ENCODE results near the gene LMBR1. TPM values are rescaled to one million over a fixed set of nuclear protein-coding genes. Genes with fewer than 3 reads are reported as not detected.
"Not testable (repeated sequence)": the region's sequence is repeated elsewhere in the genome, so short reads cannot be mapped to it uniquely, and the experiment has no call there.

The LMBR1 gene, protein sequence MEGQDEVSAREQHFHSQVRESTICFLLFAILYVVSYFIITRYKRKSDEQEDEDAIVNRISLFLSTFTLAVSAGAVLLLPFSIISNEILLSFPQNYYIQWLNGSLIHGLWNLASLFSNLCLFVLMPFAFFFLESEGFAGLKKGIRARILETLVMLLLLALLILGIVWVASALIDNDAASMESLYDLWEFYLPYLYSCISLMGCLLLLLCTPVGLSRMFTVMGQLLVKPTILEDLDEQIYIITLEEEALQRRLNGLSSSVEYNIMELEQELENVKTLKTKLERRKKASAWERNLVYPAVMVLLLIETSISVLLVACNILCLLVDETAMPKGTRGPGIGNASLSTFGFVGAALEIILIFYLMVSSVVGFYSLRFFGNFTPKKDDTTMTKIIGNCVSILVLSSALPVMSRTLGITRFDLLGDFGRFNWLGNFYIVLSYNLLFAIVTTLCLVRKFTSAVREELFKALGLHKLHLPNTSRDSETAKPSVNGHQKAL
- polyA plus RNA-seq (ENCODE audit: insufficient read length in 3 of 3): 10 to 100 TPM; 45.2 to 48.0 (median 45.4) TPM
- long read RNA-seq, donor 1, full-length matches to known transcripts: 2 of 2 reads
- long read RNA-seq, donor 1, partial matches to known transcripts: 0 of 2 reads
- long read RNA-seq, donor 1, other reads (novel, unspliced or antisense): 0 of 2 reads
- long read RNA-seq, donor 2, full-length matches to known transcripts: 3 of 8 reads
- long read RNA-seq, donor 2, partial matches to known transcripts: 5 of 8 reads
- long read RNA-seq, donor 2, other reads (novel, unspliced or antisense): 0 of 8 reads
- long read RNA-seq, donor 3, full-length matches to known transcripts: 3 of 3 reads
- long read RNA-seq, donor 3, partial matches to known transcripts: 0 of 3 reads
- long read RNA-seq, donor 3, other reads (novel, unspliced or antisense): 0 of 3 reads
- long read RNA-seq, donor 4, full-length matches to known transcripts: 5 of 5 reads
- long read RNA-seq, donor 4, partial matches to known transcripts: 0 of 5 reads
- long read RNA-seq, donor 4, other reads (novel, unspliced or antisense): 0 of 5 reads
- long read RNA-seq, donor 5: 0 reads
- long read RNA-seq, donor 6, full-length matches to known transcripts: 5 of 10 reads
- long read RNA-seq, donor 6, partial matches to known transcripts: 5 of 10 reads
- long read RNA-seq, donor 6, other reads (novel, unspliced or antisense): 0 of 10 reads
- long read RNA-seq, donor 7, full-length matches to known transcripts: 4 of 4 reads
- long read RNA-seq, donor 7, partial matches to known transcripts: 0 of 4 reads
- long read RNA-seq, donor 7, other reads (novel, unspliced or antisense): 0 of 4 reads
- long read RNA-seq, donor 8: 0 reads
- long read RNA-seq, donor 9, full-length matches to known transcripts: 4 of 4 reads
- long read RNA-seq, donor 9, partial matches to known transcripts: 0 of 4 reads
- long read RNA-seq, donor 9, other reads (novel, unspliced or antisense): 0 of 4 reads
- long read RNA-seq, donor 10, full-length matches to known transcripts: 3 of 3 reads
- long read RNA-seq, donor 10, partial matches to known transcripts: 0 of 3 reads
- long read RNA-seq, donor 10, other reads (novel, unspliced or antisense): 0 of 3 reads
- long read RNA-seq, donor 11, full-length matches to known transcripts: 4 of 4 reads
- long read RNA-seq, donor 11, partial matches to known transcripts: 0 of 4 reads
- long read RNA-seq, donor 11, other reads (novel, unspliced or antisense): 0 of 4 reads
- long read RNA-seq, donor 12, full-length matches to known transcripts: 1 of 1 reads
- long read RNA-seq, donor 12, partial matches to known transcripts: 0 of 1 reads
- long read RNA-seq, donor 12, other reads (novel, unspliced or antisense): 0 of 1 reads
- long read RNA-seq, donor 13: 0 reads
- long read RNA-seq, donor 14, full-length matches to known transcripts: 5 of 5 reads
- long read RNA-seq, donor 14, partial matches to known transcripts: 0 of 5 reads
- long read RNA-seq, donor 14, other reads (novel, unspliced or antisense): 0 of 5 reads
- long read RNA-seq, donor 15, full-length matches to known transcripts: 2 of 2 reads
- long read RNA-seq, donor 15, partial matches to known transcripts: 0 of 2 reads
- long read RNA-seq, donor 15, other reads (novel, unspliced or antisense): 0 of 2 reads
- long read RNA-seq, donor 16, full-length matches to known transcripts: 10 of 17 reads
- long read RNA-seq, donor 16, partial matches to known transcripts: 7 of 17 reads
- long read RNA-seq, donor 16, other reads (novel, unspliced or antisense): 0 of 17 reads

- DNase-seq (ENCODE audit: extremely low read depth in 1 of 11, low read depth in 9 of 11, low spot score in 4 of 11): peak; percentile 80 to 93 (median 89)
These were observed at the start of gene LMBR1 for GRCh38 chr7:156892821-156893706. Gene LMBR1, minus strand, starts transcription at chr7:156893183. Its CDS starts 190 bp downstream, at chr7:156892993.

DNA sequence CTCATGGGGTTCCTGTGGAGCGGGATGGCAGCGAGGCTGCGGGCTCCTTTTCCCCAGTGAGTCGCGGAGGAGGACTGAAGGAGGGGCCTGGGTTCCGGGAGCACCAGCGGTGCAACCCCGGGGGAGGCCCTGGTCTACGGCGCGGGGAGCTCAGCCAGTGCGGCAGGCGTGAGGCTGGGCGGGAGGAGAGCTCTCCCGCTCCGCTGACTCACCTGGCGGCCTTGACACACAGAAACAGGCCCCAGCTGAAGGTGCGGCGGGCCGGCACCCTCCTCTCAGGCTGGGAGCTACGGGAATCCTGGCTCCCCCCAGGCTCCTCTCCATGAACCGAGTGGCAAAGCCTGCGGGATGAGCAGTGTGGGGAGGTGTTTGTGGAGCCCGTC lies 49.7 kb upstream of the LMBR1 start:
- DNase-seq (ENCODE audit: extremely low read depth in 1 of 11, low read depth in 9 of 11, low spot score in 4 of 11): no peak

- DNase-seq (ENCODE audit: extremely low read depth in 1 of 11, low read depth in 9 of 11, low spot score in 4 of 11): no peak
These were observed 48.6 kb upstream of the LMBR1 start for GRCh38 chr7:156941393-156942182.

GRCh38 chr7:156940421-156941122 lies 47.6 kb upstream of the LMBR1 start:
- DNase-seq (ENCODE audit: extremely low read depth in 1 of 11, low read depth in 9 of 11, low spot score in 4 of 11): no peak

DNA sequence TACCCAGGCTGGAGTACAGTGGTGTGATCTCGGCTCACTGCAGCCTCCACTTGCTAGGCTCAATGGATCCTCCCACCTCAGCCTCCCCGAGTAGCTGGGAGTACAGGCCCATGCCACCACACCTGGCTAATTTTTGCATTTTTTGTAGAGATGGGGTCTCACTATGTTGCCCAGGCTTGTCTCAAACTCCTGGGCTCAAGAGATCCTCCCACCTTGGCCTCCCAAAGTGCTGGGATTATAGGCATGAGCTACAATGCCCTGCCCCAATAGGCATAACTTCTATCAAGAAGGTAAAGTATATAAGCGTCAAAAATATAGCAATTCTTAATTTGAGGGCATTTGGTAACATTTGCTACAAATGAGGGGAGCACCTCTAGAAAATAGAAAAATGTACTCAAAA lies 43.8 kb upstream of the LMBR1 start:
- not testable (repeated sequence) for DNase-seq (ENCODE audit: extremely low read depth in 1 of 11, low read depth in 9 of 11, low spot score in 4 of 11)

DNA sequence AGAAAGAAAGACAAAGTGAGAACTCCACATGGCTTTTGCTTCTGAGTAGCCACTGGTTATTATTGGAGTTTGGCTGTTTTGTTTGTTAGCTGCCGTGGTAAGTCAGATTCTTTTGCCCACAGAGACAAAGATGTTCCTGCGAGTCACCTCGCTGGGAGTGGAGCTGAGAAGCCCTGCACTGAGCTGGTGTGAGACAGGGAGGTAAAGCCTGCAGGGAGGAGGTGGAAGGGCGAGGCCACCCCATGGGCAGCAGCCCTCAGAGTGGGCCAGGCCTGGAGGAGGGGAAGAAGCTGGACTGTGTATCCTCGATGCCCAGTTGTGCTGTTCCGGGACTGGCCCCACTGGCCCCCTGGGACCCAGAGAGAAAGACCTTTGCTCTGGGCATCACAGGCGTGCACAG lies 42.3 kb upstream of the LMBR1 start:
- no peak for DNase-seq (ENCODE audit: extremely low read depth in 1 of 11, low read depth in 9 of 11, low spot score in 4 of 11)

DNA sequence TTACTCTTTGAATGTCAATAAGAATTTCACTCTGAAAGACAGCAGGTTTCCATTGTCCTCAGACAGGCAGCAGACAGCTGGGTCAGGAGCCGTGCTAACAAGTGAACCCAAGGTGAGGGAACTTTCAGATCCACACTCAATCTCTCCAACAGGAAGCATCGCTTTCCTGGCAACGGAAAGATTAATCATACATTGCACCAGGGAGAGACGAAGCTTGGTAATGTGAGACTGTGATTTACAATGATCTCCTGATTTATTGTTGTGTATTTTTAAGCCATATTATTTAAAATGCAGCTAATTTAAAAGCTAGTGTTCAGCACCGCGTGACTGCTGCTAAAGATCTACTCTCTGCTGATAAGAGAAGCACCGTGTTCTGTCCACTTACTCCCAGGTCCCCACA lies 39.0 kb upstream of the LMBR1 start:
- DNase-seq (ENCODE audit: extremely low read depth in 1 of 11, low read depth in 9 of 11, low spot score in 4 of 11): no peak

DNA sequence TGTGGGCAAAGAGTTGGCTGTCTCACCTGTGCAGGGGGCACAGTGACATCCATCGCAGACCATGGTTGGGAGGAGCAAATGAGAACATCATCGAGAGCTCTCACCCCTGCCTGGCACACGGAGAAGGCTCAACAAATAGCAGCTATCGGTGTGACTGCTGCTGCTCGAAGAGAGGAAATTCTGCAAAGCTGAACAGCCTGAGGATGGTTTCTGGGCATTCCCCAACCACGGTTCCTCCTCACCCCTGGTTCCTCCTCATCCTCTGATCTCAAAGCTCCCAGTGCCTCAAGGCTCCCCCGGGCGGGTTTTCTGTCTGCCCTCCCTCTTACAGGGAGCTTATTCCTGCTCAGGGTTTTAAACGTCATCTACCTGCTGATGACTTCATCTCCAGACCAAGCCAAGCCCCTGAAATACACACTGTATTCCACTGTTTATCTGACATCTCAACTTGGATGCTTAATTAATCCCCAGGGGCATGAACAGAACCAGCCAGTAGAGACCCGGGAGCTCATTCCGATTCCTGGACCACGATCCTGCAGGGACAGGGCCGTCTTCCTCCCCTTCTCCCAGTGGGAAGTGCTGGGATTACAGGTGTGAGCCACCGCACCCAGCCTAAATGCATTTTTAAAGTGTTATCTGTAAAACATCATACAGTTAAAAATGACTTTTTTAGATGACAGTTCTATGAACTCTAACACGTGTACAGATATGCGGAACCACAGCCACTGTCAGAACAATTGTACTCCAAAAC lies 37.0 kb upstream of the LMBR1 start:
- no peak for DNase-seq (ENCODE audit: extremely low read depth in 1 of 11, low read depth in 9 of 11, low spot score in 4 of 11)

- no peak for DNase-seq (ENCODE audit: extremely low read depth in 1 of 11, low read depth in 9 of 11, low spot score in 4 of 11)
These were observed 35.4 kb upstream of the LMBR1 start for GRCh38 chr7:156928406-156928747.

- DNase-seq (ENCODE audit: extremely low read depth in 1 of 11, low read depth in 9 of 11, low spot score in 4 of 11): no peak
These were observed 34.8 kb upstream of the LMBR1 start for GRCh38 chr7:156927571-156928405.

- DNase-seq (ENCODE audit: extremely low read depth in 1 of 11, low read depth in 9 of 11, low spot score in 4 of 11): not testable (repeated sequence)
These were observed 32.8 kb upstream of the LMBR1 start for GRCh38 chr7:156925821-156926220.

- not testable (repeated sequence) for DNase-seq (ENCODE audit: extremely low read depth in 1 of 11, low read depth in 9 of 11, low spot score in 4 of 11)
These were observed 29.3 kb upstream of the LMBR1 start for GRCh38 chr7:156922304-156922703.

DNA sequence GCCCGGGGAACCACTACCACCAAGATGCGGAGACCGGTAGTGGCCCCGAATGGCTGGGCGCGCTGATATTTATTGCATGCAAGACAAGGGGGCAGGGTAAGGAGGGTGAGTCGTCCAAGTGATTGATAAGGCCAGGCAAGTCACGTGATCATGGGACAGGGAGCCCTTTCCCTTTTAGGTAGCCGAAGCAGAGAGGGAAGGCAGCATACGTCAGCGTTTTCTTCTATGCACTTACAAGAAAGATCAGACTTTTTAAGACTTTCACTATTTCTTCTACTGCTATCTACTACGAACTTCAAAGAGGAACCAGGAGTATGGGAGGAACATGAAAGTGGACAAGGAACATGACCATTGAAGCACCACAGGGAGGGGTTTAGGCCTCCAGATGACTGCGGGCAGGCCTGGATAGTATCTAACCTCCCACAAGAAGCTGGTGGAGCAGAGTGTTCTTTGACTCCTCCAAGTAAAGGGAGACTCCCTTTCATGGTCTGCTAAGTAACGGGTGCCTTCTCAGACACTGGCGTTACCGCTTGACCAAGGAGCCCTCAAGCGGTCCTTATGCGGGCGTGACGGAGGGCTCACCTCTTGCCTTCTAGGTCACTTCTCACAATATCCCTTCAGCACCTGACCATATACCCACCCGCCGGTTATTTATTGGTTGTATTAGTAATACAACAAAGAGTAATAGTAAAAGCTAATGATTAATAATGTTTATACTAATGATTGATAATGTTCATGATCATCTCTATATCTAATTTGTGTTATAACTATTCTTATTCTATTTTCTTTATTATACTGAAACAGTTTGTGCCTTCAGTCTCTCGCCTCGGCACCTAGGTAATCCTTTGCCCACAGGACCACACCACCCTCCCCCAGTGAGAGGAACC lies 27.7 kb upstream of the LMBR1 start:
- DNase-seq (ENCODE audit: extremely low read depth in 1 of 11, low read depth in 9 of 11, low spot score in 4 of 11): not testable (repeated sequence)
